NCI-H1436 treated with DMSO at 0.1 percent for 48 hours (cell line): ENCODE measurements around the gene TPCN1.

ENCODE experiments used
- DNase-seq: peaks from one replicate; lab custom pipeline; 2025; lab: John Stamatoyannopoulos, UW

The TPCN1 gene

GRCh38 chr12:113242026-113242418, 20.8 kb downstream of the TPCN1 start:
- DNase-seq: no peak

GRCh38 chr12:113242560-113242959, 21.3 kb downstream of the TPCN1 start:
- no peak for DNase-seq

GRCh38 chr12:113244047-113244460, 22.8 kb downstream of the TPCN1 start:
- DNase-seq: no peak

GRCh38 chr12:113244478-113244958, 23.3 kb downstream of the TPCN1 start:
- no peak for DNase-seq

GRCh38 chr12:113245695-113246477, 24.6 kb downstream of the TPCN1 start:
- no peak for DNase-seq

- DNase-seq: no peak
Observed at GRCh38 chr12:113246478-113247122, 25.3 kb downstream of the TPCN1 start.

GRCh38 chr12:113247123-113248050, 26.1 kb downstream of the TPCN1 start:
- no peak for DNase-seq

GRCh38 chr12:113248051-113248825, 27.0 kb downstream of the TPCN1 start:
- DNase-seq: no peak

GRCh38 chr12:113248842-113249435, 27.7 kb downstream of the TPCN1 start:
- DNase-seq: no peak

GRCh38 chr12:113249546-113249945, 28.3 kb downstream of the TPCN1 start:
- DNase-seq: no peak

GRCh38 chr12:113250045-113250444, 28.8 kb downstream of the TPCN1 start:
- no peak for DNase-seq

GRCh38 chr12:113251404-113252070, 30.3 kb downstream of the TPCN1 start:
- DNase-seq: no peak

- no peak for DNase-seq
Observed at GRCh38 chr12:113252494-113252893, 31.2 kb downstream of the TPCN1 start.

- no peak for DNase-seq
Observed at GRCh38 chr12:113253532-113254285, 32.4 kb downstream of the TPCN1 start.

GRCh38 chr12:113254298-113254697, 33.0 kb downstream of the TPCN1 start:
- DNase-seq: no peak

GRCh38 chr12:113257564-113257963, 36.3 kb downstream of the TPCN1 start:
- no peak for DNase-seq

- DNase-seq: no peak
Observed at GRCh38 chr12:113260127-113260526, 38.9 kb downstream of the TPCN1 start.

- no peak for DNase-seq
Observed at GRCh38 chr12:113260636-113261300, 39.5 kb downstream of the TPCN1 start.

- DNase-seq: no peak
Observed at GRCh38 chr12:113261847-113262470, 40.7 kb downstream of the TPCN1 start.
